HL-60/S4 (cell line): ENCODE data around the gene LZTFL1.

Experiments
- in situ Hi-C: fragments of 300-500 bp; cut with MboI; formaldehyde crosslinking; loops from 2 replicates; pipeline ENCODE4 v1.14.3; 2022; ENCODE audit warnings: low sequenced_read_pairs

LZTFL1 gene

GRCh38 chr3:45814322-45814721 is 27.6 kb downstream of the LZTFL1 start:
- in situ Hi-C loops = no loop called here

GRCh38 chr3:45807681-45808540 is 34.0 kb downstream of the LZTFL1 start:
- in situ Hi-C loops = no loop called here

- in situ Hi-C loops = no loop called here
Observed at GRCh38 chr3:45807133-45807532, 34.8 kb downstream of the LZTFL1 start.

GRCh38 chr3:45806072-45806471 is 35.8 kb downstream of the LZTFL1 start:
- in situ Hi-C loops = no loop called here

- in situ Hi-C loops = no loop called here
Observed at GRCh38 chr3:45803252-45803935, 38.5 kb downstream of the LZTFL1 start.

GRCh38 chr3:45802146-45802545 is 39.8 kb downstream of the LZTFL1 start:
- in situ Hi-C loops = no loop called here

- in situ Hi-C loops = no loop called here
Observed at GRCh38 chr3:45800611-45801010, 41.3 kb downstream of the LZTFL1 start.

GRCh38 chr3:45799586-45799985 is 42.3 kb downstream of the LZTFL1 start:
- in situ Hi-C loops = no loop called here

- in situ Hi-C loops = no loop called here
Observed at GRCh38 chr3:45798034-45798433, 43.9 kb downstream of the LZTFL1 start.

- in situ Hi-C loops = no loop called here
Observed at GRCh38 chr3:45796902-45797637, 44.8 kb downstream of the LZTFL1 start.

- in situ Hi-C loops = no loop called here
Observed at GRCh38 chr3:45795882-45796765, 45.8 kb downstream of the LZTFL1 start, which contains the start of gene SLC6A20. TSS of gene SLC6A20 (minus strand) at chr3:45796536. CDS start at chr3:45796419, 117 bp downstream.

- in situ Hi-C loops = no loop called here
Observed at GRCh38 chr3:45795509-45795881, 46.4 kb downstream of the LZTFL1 start.

- in situ Hi-C loops = no loop called here
Observed at GRCh38 chr3:45794660-45795059, 47.3 kb downstream of the LZTFL1 start.

GRCh38 chr3:45794177-45794560 is 47.8 kb downstream of the LZTFL1 start:
- in situ Hi-C loops = no loop called here

GRCh38 chr3:45793482-45794176 is 48.3 kb downstream of the LZTFL1 start:
- in situ Hi-C loops = no loop called here

- in situ Hi-C loops = no loop called here
Observed at GRCh38 chr3:45792516-45793172, 49.3 kb downstream of the LZTFL1 start.

- in situ Hi-C loops = no loop called here
Observed at GRCh38 chr3:45792036-45792435, 49.9 kb downstream of the LZTFL1 start.

GRCh38 chr3:45790596-45790995 is 51.3 kb downstream of the LZTFL1 start:
- in situ Hi-C loops = no loop called here

GRCh38 chr3:45789235-45789812 is 52.6 kb downstream of the LZTFL1 start:
- in situ Hi-C loops = no loop called here
